ENCODE data around the gene MEDAG. TPM values are rescaled to one million over a fixed set of nuclear protein-coding genes. Genes with fewer than 3 reads are reported as not detected.

The MEDAG gene
- total and polyA plus RNA-seq, 2 experiments from 2014 or later: 1.7 to 2.0 TPM

GRCh38 chr13:30928978-30929377 lies 22.9 kb downstream of the MEDAG start:
- Mint-ChIP-seq H3K4me1 (peaks cover 23% of the 10 kb centered on the region), H3K4me3 (no peak overlapping the region), H3K36me3 (ENCODE audit: low read depth) (no peaks in the 10 kb centered on the region), H3K27ac (no peak overlapping the region), H3K27me3 (ENCODE audit: insufficient read depth, low read depth, poor library complexity) (peaks cover 7% of the 10 kb centered on the region), H3K9me3 (no peaks in the 10 kb centered on the region; the same call in 2 of the 3 replicates)
- Histone ChIP-seq H3K9me2 (ENCODE audit: insufficient read depth) (no peaks in the 10 kb centered on the region), H3K4me2 (no peak overlapping the region), H3K27ac (ENCODE audit: low read depth) (no peak overlapping the region), H3K27me3 (ENCODE audit: insufficient read depth) (peaks cover 27% of the 10 kb centered on the region), H3K4me3 (no peak overlapping the region), H3K79me2 (replicated peaks; ENCODE audit: insufficient read depth) (no peaks in the 10 kb centered on the region), H2AFZ (0 out of 2 replicates have a peak overlapping the region, but pooled peaks have one; percentile 20), H4K20me1 (replicated peaks; ENCODE audit: insufficient read depth) (no peaks in the 10 kb centered on the region), H3K36me3 (ENCODE audit: insufficient read depth) (no peaks in the 10 kb centered on the region), H3F3A (replicated peaks; ENCODE audit: low read depth) (no peaks in the 10 kb centered on the region), H3K4me1 (ENCODE audit: insufficient read depth) (peaks cover 4% of the 10 kb centered on the region; the same call in 1 of the 2 replicates)
- DNase-seq (ENCODE audit: low spot score) (no peak), ATAC-seq (no peak)
- TF ChIP-seq ZNF114 (CRISPR knock-in tag; IDR thresholded peaks at IDR 0.05): no peak
- TF ChIP-seq ZNF331 (CRISPR knock-in tag; IDR thresholded peaks at IDR 0.05; ENCODE audit: low read depth): no peak
- TF ChIP-seq POLR2AphosphoS5 (IDR thresholded peaks at IDR 0.05; ENCODE audit: low read depth): no peak
- TF ChIP-seq CREB1 (CRISPR knock-in tag; IDR thresholded peaks at IDR 0.05; ENCODE audit: low read depth): no peak

DNA sequence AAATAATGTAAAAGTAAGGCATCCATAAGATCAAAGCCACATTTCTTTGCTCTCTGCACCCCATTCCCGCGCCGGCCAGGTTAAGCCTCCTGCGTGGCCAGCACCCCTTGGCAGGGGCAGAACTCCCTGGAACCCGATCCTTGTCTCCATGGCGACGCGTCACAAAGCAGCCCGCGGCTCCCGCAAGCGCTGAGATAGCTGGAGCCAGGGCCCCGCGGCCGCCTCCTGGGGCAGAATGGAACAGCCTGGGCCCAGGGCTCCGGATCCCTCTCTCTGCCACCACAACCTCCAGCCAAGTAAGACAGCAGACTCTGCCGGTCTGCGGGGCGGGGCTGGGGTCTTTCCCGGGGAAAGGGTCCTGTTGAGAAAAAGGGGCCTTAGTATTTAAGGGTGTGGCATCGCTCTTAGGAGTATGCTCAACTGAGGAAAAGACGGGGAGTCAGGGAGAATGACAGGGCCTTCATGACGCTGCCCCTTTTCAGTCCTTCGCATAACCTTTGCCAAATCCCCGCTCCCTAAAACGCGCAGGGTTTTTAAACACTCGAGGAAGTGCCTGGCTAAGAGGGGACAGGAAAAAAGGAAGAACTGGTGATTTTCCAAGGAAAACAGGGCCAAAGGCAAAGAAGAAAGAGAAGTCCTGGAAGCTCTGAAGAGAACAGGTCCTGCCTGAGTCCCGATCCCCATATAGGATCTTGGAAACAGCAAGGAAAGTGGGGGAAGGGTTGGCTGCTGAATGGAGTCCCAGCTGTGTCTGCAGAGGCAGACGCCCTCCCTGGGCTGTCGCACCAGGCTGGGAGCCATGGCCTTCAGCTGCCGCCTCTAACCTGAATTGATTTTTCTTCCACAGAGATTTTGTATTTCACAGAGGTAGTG lies 26.6 kb downstream of the MEDAG start, which contains the start of gene TEX26:
TEX26 (plus strand) TSS at position 176 of the 873 bp plus-strand sequence; CDS start at position 236, 60 bp downstream.
- Histone ChIP-seq H2AFZ (peak within 1 kb of the TSS; percentile 99), H3K4me2 (peak within 1 kb of the TSS; percentile 92)
- peaks cover 16% of the 10 kb centered on the region for H3K4me1 Mint-ChIP-seq
- no peak for TF ChIP-seq ZNF331 (CRISPR knock-in tag; IDR thresholded peaks at IDR 0.05; ENCODE audit: low read depth)
- TF ChIP-seq, protein P1, sequence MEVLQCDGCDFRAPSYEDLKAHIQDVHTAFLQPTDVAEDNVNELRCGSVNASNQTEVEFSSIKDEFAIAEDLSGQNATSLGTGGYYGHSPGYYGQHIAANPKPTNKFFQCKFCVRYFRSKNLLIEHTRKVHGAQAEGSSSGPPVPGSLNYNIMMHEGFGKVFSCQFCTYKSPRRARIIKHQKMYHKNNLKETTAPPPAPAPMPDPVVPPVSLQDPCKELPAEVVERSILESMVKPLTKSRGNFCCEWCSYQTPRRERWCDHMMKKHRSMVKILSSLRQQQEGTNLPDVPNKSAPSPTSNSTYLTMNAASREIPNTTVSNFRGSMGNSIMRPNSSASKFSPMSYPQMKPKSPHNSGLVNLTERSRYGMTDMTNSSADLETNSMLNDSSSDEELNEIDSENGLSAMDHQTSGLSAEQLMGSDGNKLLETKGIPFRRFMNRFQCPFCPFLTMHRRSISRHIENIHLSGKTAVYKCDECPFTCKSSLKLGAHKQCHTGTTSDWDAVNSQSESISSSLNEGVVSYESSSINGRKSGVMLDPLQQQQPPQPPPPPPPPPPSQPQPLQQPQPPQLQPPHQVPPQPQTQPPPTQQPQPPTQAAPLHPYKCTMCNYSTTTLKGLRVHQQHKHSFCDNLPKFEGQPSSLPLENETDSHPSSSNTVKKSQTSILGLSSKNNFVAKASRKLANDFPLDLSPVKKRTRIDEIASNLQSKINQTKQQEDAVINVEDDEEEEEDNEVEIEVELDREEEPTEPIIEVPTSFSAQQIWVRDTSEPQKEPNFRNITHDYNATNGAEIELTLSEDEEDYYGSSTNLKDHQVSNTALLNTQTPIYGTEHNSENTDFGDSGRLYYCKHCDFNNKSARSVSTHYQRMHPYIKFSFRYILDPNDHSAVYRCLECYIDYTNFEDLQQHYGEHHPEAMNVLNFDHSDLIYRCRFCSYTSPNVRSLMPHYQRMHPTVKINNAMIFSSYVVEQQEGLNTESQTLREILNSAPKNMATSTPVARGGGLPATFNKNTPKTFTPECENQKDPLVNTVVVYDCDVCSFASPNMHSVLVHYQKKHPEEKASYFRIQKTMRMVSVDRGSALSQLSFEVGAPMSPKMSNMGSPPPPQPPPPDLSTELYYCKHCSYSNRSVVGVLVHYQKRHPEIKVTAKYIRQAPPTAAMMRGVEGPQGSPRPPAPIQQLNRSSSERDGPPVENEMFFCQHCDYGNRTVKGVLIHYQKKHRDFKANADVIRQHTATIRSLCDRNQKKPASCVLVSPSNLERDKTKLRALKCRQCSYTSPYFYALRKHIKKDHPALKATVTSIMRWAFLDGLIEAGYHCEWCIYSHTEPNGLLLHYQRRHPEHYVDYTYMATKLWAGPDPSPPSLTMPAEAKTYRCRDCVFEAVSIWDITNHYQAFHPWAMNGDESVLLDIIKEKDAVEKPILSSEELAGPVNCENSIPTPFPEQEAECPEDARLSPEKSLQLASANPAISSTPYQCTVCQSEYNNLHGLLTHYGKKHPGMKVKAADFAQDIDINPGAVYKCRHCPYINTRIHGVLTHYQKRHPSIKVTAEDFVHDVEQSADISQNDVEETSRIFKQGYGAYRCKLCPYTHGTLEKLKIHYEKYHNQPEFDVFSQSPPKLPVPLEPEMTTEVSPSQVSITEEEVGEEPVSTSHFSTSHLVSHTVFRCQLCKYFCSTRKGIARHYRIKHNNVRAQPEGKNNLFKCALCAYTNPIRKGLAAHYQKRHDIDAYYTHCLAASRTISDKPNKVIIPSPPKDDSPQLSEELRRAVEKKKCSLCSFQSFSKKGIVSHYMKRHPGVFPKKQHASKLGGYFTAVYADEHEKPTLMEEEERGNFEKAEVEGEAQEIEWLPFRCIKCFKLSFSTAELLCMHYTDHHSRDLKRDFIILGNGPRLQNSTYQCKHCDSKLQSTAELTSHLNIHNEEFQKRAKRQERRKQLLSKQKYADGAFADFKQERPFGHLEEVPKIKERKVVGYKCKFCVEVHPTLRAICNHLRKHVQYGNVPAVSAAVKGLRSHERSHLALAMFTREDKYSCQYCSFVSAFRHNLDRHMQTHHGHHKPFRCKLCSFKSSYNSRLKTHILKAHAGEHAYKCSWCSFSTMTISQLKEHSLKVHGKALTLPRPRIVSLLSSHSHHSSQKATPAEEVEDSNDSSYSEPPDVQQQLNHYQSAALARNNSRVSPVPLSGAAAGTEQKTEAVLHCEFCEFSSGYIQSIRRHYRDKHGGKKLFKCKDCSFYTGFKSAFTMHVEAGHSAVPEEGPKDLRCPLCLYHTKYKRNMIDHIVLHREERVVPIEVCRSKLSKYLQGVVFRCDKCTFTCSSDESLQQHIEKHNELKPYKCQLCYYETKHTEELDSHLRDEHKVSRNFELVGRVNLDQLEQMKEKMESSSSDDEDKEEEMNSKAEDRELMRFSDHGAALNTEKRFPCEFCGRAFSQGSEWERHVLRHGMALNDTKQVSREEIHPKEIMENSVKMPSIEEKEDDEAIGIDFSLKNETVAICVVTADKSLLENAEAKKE (CRISPR knock-in tag; IDR thresholded peaks at IDR 0.05): no peak
- TF ChIP-seq REST (IDR thresholded peaks at IDR 0.05; ENCODE audit: unreplicated experiment): no peak
- TF ChIP-seq CREB1 (CRISPR knock-in tag; IDR thresholded peaks at IDR 0.05; ENCODE audit: low read depth): no peak
- TF ChIP-seq EZH2phosphoT487 (IDR thresholded peaks at IDR 0.05; ENCODE audit: unreplicated experiment): no peak
- TF ChIP-seq JUNB (IDR thresholded peaks at IDR 0.05; ENCODE audit: unreplicated experiment): no peak
- TF ChIP-seq ZNF114 (CRISPR knock-in tag; IDR thresholded peaks at IDR 0.05): no peak
- TF ChIP-seq, protein P2, sequence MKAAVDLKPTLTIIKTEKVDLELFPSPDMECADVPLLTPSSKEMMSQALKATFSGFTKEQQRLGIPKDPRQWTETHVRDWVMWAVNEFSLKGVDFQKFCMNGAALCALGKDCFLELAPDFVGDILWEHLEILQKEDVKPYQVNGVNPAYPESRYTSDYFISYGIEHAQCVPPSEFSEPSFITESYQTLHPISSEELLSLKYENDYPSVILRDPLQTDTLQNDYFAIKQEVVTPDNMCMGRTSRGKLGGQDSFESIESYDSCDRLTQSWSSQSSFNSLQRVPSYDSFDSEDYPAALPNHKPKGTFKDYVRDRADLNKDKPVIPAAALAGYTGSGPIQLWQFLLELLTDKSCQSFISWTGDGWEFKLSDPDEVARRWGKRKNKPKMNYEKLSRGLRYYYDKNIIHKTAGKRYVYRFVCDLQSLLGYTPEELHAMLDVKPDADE (IDR thresholded peaks at IDR 0.05): no peak

More for the DNA sequence above, 26.6 kb downstream of the MEDAG start, which contains the start of gene TEX26:
- H3K27me3 ChIP-seq (ENCODE audit: insufficient read depth): peaks cover 29% of the 10 kb centered on the region
- no peaks in the 10 kb centered on the region for H4K20me1 ChIP-seq (replicated peaks; ENCODE audit: insufficient read depth)
- H3K9me2 ChIP-seq (ENCODE audit: insufficient read depth): no peaks in the 10 kb centered on the region
- Mint-ChIP-seq H3K36me3 (ENCODE audit: low read depth) (no peaks in the 10 kb centered on the region), H3K9me3 (no peaks in the 10 kb centered on the region; the same call in 2 of the 3 replicates), H3K4me3 (peak within 1 kb of the TSS; percentile 71), H3K27ac (no peak within 1 kb of the TSS), H3K27me3 (ENCODE audit: insufficient read depth, low read depth, poor library complexity) (peaks cover 7% of the 10 kb centered on the region)
- H3K79me2 ChIP-seq (replicated peaks; ENCODE audit: insufficient read depth): no peaks in the 10 kb centered on the region
- peak within 1 kb of the TSS; percentile 64 for H3K4me3 ChIP-seq
- peak; percentile 97 for ATAC-seq
- peak; percentile 93 for DNase-seq (ENCODE audit: low spot score)
- no peak within 1 kb of the TSS for H3K27ac ChIP-seq (ENCODE audit: low read depth)
- H3F3A ChIP-seq (replicated peaks; ENCODE audit: low read depth): no peaks in the 10 kb centered on the region
- H3K36me3 ChIP-seq (ENCODE audit: insufficient read depth): no peaks in the 10 kb centered on the region
- no peaks in the 10 kb centered on the region for H3K4me1 ChIP-seq (ENCODE audit: insufficient read depth)
